Keratinocyte (primary cell): ENCODE results near the gene SDHAF2. TPM values are rescaled to one million over a fixed set of nuclear protein-coding genes. Genes with fewer than 3 reads are reported as not detected.

Experiments used
- DNase-seq: peaks from one replicate; pipeline ENCODE4 v3.0.0-alpha.2; 2011; ENCODE audit warnings: low read depth, missing footprints, low spot score
- FAIRE-seq: peaks from 2 replicates; lab custom pipeline; 2011; peaks lifted over from hg19 to GRCh38; lab: Jason Lieb, UNC
- H2AFZ ChIP-seq: 2 replicates; pipeline ENCODE4 v1.6.0; 2012; ENCODE audit warnings: low read length, control low read depth, inconsistent platforms; ENCODE audit not compliant: control insufficient read depth
- H3K27ac ChIP-seq: 2 replicates; pipeline ENCODE4 v1.5.1; 2011; ENCODE audit warnings: low read length; ENCODE audit not compliant: control insufficient read depth, insufficient read depth
- H3K27me3 ChIP-seq: 3 replicates; pipeline ENCODE4 v1.6.0; 2011; ENCODE audit warnings: low read length; ENCODE audit not compliant: control insufficient read depth, insufficient read depth; ENCODE audit errors: extremely low read depth
- H3K36me3 ChIP-seq, 2 experiments: 2 replicates in 1 of 2; 3 replicates in 1 of 2; pipeline ENCODE4 v1.5.1; 2011; ENCODE audit warnings: low read length in 2 of 2, mild to moderate bottlenecking in 1 of 2; ENCODE audit not compliant: control insufficient read depth in 2 of 2, insufficient read depth in 2 of 2; ENCODE audit errors: extremely low read depth in 1 of 2
- H3K4me1 ChIP-seq: 3 replicates; pipeline ENCODE4 v1.5.1; 2011; ENCODE audit warnings: low read length; ENCODE audit not compliant: control insufficient read depth, insufficient read depth; ENCODE audit errors: extremely low read depth
- H3K4me2 ChIP-seq: 3 replicates; pipeline ENCODE4 v1.6.0; 2011; ENCODE audit warnings: low read depth, low read length; ENCODE audit not compliant: control insufficient read depth, insufficient read depth; ENCODE audit errors: extremely low read depth
- H3K4me3 ChIP-seq, 3 experiments: fragments of 200-600 bp in 1 of 3; sonication (generic) in 1 of 3; 2 replicates in 2 of 3; 3 replicates in 1 of 3; pipeline ENCODE4 v1.5.1; 2011 to 2016; ENCODE audit warnings: low read length in 3 of 3, mild to moderate bottlenecking in 3 of 3, control low read depth in 2 of 3, inconsistent platforms in 1 of 3, low read depth in 1 of 3, mixed read lengths in 1 of 3, mixed run types in 1 of 3, moderate library complexity in 1 of 3; ENCODE audit not compliant: control insufficient read depth in 2 of 3, insufficient read depth in 2 of 3; ENCODE audit errors: extremely low read depth in 1 of 3
- H3K79me2 ChIP-seq: 2 replicates; pipeline ENCODE4 v1.6.0; 2012; ENCODE audit warnings: low read length; ENCODE audit not compliant: control insufficient read depth, insufficient read depth
- H3K9ac ChIP-seq: 3 replicates; pipeline ENCODE4 v1.6.0; 2011; ENCODE audit warnings: low read length; ENCODE audit not compliant: control insufficient read depth, insufficient read depth; ENCODE audit errors: extremely low read depth
- H3K9me1 ChIP-seq: 3 replicates; pipeline ENCODE4 v1.6.0; 2011; ENCODE audit warnings: low read length; ENCODE audit not compliant: control insufficient read depth, insufficient read depth; ENCODE audit errors: extremely low read depth
- H3K9me3 ChIP-seq: 2 replicates; pipeline ENCODE4 v1.5.1; 2012; ENCODE audit warnings: low read depth, low read length; ENCODE audit not compliant: control insufficient read depth
- H4K20me1 ChIP-seq: 3 replicates; pipeline ENCODE4 v1.6.0; 2011; ENCODE audit warnings: low read length; ENCODE audit not compliant: control insufficient read depth, insufficient read depth; ENCODE audit errors: extremely low read depth
- CTCF ChIP-seq, 3 experiments: IDR thresholded peaks in 1 of 3; conservative IDR thresholded peaks in 1 of 3; optimal IDR thresholded peaks in 1 of 3; 2 replicates in 2 of 3; 3 replicates in 1 of 3; pipeline versions ENCODE3 to v1.5.1; 2011; ENCODE audit warnings: low read length in 3 of 3, mild to moderate bottlenecking in 3 of 3, moderate library complexity in 2 of 3, control low read depth in 1 of 3, inconsistent platforms in 1 of 3; ENCODE audit not compliant: insufficient read depth in 2 of 3; ENCODE audit errors: extremely low read depth in 1 of 3
- EZH2 ChIP-seq: IDR thresholded peaks from one replicate; pipeline ENCODE4 v1.6.1; 2012; ENCODE audit warnings: inconsistent platforms, mild to moderate bottlenecking, low read length, moderate library complexity
- dilution Hi-C: fragments of 300-500 bp; cut with MboI; formaldehyde crosslinking; loops from one replicate; pipeline ENCODE4 v1.7.0; 2020; ENCODE audit warnings: low sequenced_read_pairs; ENCODE audit not compliant: extremely low pct_ligation_motif_present
- polyA plus RNA-seq, 5 experiments: library from polyadenylated mRNA; depleted of rRNA in 3 of 5; stranded (reverse) in 3 of 5; stranded (forward) in 1 of 5; unstranded in 1 of 5; fragments of >200 nt; gene quantifications; 1 replicate in 1 of 5; 2 replicates in 3 of 5; 3 replicates in 1 of 5; pipeline versions ENCODE4 v1.2.1 to v1.2.3, GENCODE V29; 2011 to 2012; ENCODE audit warnings: missing spikeins in 2 of 5, low read depth in 1 of 5, low replicate concordance in 1 of 5

The SDHAF2 gene
- polyA plus RNA-seq, 1 donor (not counting 4 experiments of a cell fraction or from before 2014, with no cell fraction given), result 56.4 TPM

GRCh38 chr11:61414547-61414946 is 15.4 kb upstream of the SDHAF2 start:
- no peak overlapping the region for H3K9ac ChIP-seq
- no peaks in the 10 kb centered on the region for H3K4me1 ChIP-seq
- no peak overlapping the region for H2AFZ ChIP-seq
- H3K79me2 ChIP-seq, result peaks cover 10% of the 10 kb centered on the region
- H3K27me3 ChIP-seq, result no peaks in the 10 kb centered on the region
- no peak for TF ChIP-seq CTCF (optimal IDR thresholded peaks at IDR 0.05 in 1 of 3, IDR thresholded peaks at IDR 0.05 in 1 of 3, conservative IDR thresholded peaks at IDR 0.05 in 1 of 3; ENCODE audit: extremely low read depth in 1 of 3, insufficient read depth in 2 of 3, low read length in 3 of 3)
- no peak for TF ChIP-seq EZH2
- H3K4me2 ChIP-seq, result no peak overlapping the region
- no peak overlapping the region for H3K4me3 ChIP-seq
- dilution Hi-C loops, result no loop called here
- peaks cover 42 to 69% of the 10 kb centered on the region in 2 experiments for H3K36me3 ChIP-seq
- H3K9me3 ChIP-seq, result no peaks in the 10 kb centered on the region
- DNase-seq (no peak), FAIRE-seq (no peak)
- no peak overlapping the region for H3K27ac ChIP-seq
- H4K20me1 ChIP-seq, result peaks cover 6% of the 10 kb centered on the region
- H3K9me1 ChIP-seq, result no peaks in the 10 kb centered on the region

- dilution Hi-C loops, result no loop called here
- no peak overlapping the region for H2AFZ ChIP-seq
- H3K27me3 ChIP-seq, result no peaks in the 10 kb centered on the region
- no peaks in the 10 kb centered on the region for H3K4me1 ChIP-seq
- H3K79me2 ChIP-seq, result peaks cover 11% of the 10 kb centered on the region
- H3K27ac ChIP-seq, result no peak overlapping the region
- FAIRE-seq (no peak), DNase-seq (no peak)
- TF ChIP-seq EZH2, result no peak
- TF ChIP-seq CTCF (optimal IDR thresholded peaks at IDR 0.05 in 1 of 3, IDR thresholded peaks at IDR 0.05 in 1 of 3, conservative IDR thresholded peaks at IDR 0.05 in 1 of 3; ENCODE audit: extremely low read depth in 1 of 3, insufficient read depth in 2 of 3, low read length in 3 of 3), result no peak
- no peaks in the 10 kb centered on the region for H3K9me3 ChIP-seq
- H3K9me1 ChIP-seq, result no peaks in the 10 kb centered on the region
- no peak overlapping the region for H3K4me2 ChIP-seq
- H3K4me3 ChIP-seq, result no peak overlapping the region
- peaks cover 6% of the 10 kb centered on the region for H4K20me1 ChIP-seq
- peaks cover 43 to 68% of the 10 kb centered on the region in 2 experiments for H3K36me3 ChIP-seq
- no peak overlapping the region for H3K9ac ChIP-seq
These were observed 14.5 kb upstream of the SDHAF2 start for GRCh38 chr11:61415381-61415780.
